OCI-LY1 (cell line): ENCODE measurements around the gene ENTPD8.

Experiments
- H2AFZ ChIP-seq: fragments of 200-600 bp; sonication (generic), shearing (Covaris generic); 2 replicates; pipeline ENCODE4 v1.6.0; 2014; ENCODE audit warnings: antibody characterized with exemption, mild to moderate bottlenecking, low read length
- H3F3A ChIP-seq: fragments of 200-600 bp; sonication (generic), shearing (Covaris generic); 2 replicates; pipeline ENCODE4 v1.6.0; 2014; ENCODE audit warnings: mild to moderate bottlenecking, antibody characterized with exemption, low read length, moderate library complexity; ENCODE audit not compliant: insufficient read depth
- H3K27ac ChIP-seq: fragments of 200-600 bp; sonication (generic); 2 replicates; pipeline ENCODE4 v1.5.1; 2014; ENCODE audit warnings: low read length, mixed run types, mild to moderate bottlenecking, low read depth; ENCODE audit not compliant: poor library complexity, severe bottlenecking
- H3K27me3 ChIP-seq: fragments of 200-600 bp; sonication (generic); 2 replicates; pipeline ENCODE4 v1.6.0; 2014; ENCODE audit warnings: antibody characterized with exemption, mild to moderate bottlenecking, low read length, moderate library complexity; ENCODE audit not compliant: insufficient read depth
- H3K36me3 ChIP-seq: fragments of 200-600 bp; sonication (generic); 2 replicates; pipeline ENCODE4 v1.6.1; 2014; ENCODE audit warnings: mild to moderate bottlenecking, antibody characterized with exemption, low read length, moderate library complexity, mixed read lengths; ENCODE audit not compliant: insufficient read depth
- H3K4me1 ChIP-seq: fragments of 200-600 bp; sonication (generic); 2 replicates; pipeline ENCODE4 v1.5.1; 2014; ENCODE audit warnings: mild to moderate bottlenecking, low read length, moderate library complexity; ENCODE audit not compliant: insufficient read depth, severe bottlenecking
- H3K4me2 ChIP-seq: fragments of 200-600 bp; sonication (generic), shearing (Covaris generic); 2 replicates; pipeline ENCODE4 v1.6.1; 2014; ENCODE audit warnings: low read length
- H3K4me3 ChIP-seq: fragments of 200-600 bp; sonication (generic); 2 replicates; pipeline ENCODE4 v1.5.1; 2014; ENCODE audit warnings: low read length, low read depth, mild to moderate bottlenecking, mixed read lengths; ENCODE audit not compliant: poor library complexity, severe bottlenecking
- H3K79me2 ChIP-seq: fragments of 200-600 bp; shearing (Covaris generic); 2 replicates; pipeline ENCODE4 v1.6.1; 2016; ENCODE audit warnings: mixed run types, low read length, mixed read lengths; ENCODE audit not compliant: insufficient read depth
- H3K9ac ChIP-seq: fragments of 200-600 bp; sonication (generic), shearing (Covaris generic); 2 replicates; pipeline ENCODE4 v1.6.1; 2014; ENCODE audit warnings: mild to moderate bottlenecking, low read length, mixed read lengths
- H3K9me2 ChIP-seq: fragments of 200-600 bp; sonication (generic), shearing (Covaris generic); 2 replicates; pipeline ENCODE4 v1.6.1; 2014; ENCODE audit warnings: low read depth, mild to moderate bottlenecking, low read length, mixed read lengths
- H3K9me3 ChIP-seq: fragments of 200-600 bp; shearing (Covaris generic); 2 replicates; pipeline ENCODE4 v1.6.1; 2014; ENCODE audit warnings: low read length, mixed read lengths
- H4K20me1 ChIP-seq: fragments of 200-600 bp; sonication (generic), shearing (Covaris generic); 2 replicates; pipeline ENCODE4 v1.6.0; 2016; ENCODE audit warnings: mild to moderate bottlenecking, low read length; ENCODE audit not compliant: insufficient read depth
- CTCF ChIP-seq: fragments of 200-600 bp; sonication (generic), shearing (Covaris generic); IDR thresholded peaks from 2 replicates; pipeline ENCODE4 v1.5.1; 2017; ENCODE audit warnings: mild to moderate bottlenecking, antibody characterized with exemption, low read length, moderate library complexity, mixed read lengths
- EZH2 ChIP-seq: fragments of 200-600 bp; sonication (generic), shearing (Covaris generic); IDR thresholded peaks from 2 replicates; pipeline ENCODE4 v1.8.0; 2017; ENCODE audit warnings: borderline replicate concordance, mixed run types, mild to moderate bottlenecking, antibody characterized with exemption, low read length, moderate library complexity, mixed read lengths

ENTPD8 gene

GRCh38 chr9:137488327-137488653, 47.1 kb upstream of the ENTPD8 start:
- no peaks in the 10 kb centered on the region for H3K36me3 ChIP-seq
- H3K79me2 ChIP-seq, result no peaks in the 10 kb centered on the region
- no peaks in the 10 kb centered on the region for H3K9me3 ChIP-seq
- no peaks in the 10 kb centered on the region for H3K27me3 ChIP-seq
- H3K9me2 ChIP-seq, result no peaks in the 10 kb centered on the region
- no peak overlapping the region for H3K27ac ChIP-seq
- no peak overlapping the region for H2AFZ ChIP-seq
- no peak overlapping the region for H3K4me3 ChIP-seq
- no peaks in the 10 kb centered on the region for H4K20me1 ChIP-seq
- TF ChIP-seq CTCF (no peak), EZH2 (no peak)
- no peak overlapping the region for H3K4me2 ChIP-seq
- no peaks in the 10 kb centered on the region for H3K4me1 ChIP-seq
- H3K9ac ChIP-seq, result no peak overlapping the region
- no peaks in the 10 kb centered on the region for H3F3A ChIP-seq

- Histone ChIP-seq H3K4me1 (no peaks in the 10 kb centered on the region), H4K20me1 (no peaks in the 10 kb centered on the region), H2AFZ (no peak overlapping the region), H3K4me3 (no peak overlapping the region), H3K9me2 (no peaks in the 10 kb centered on the region), H3K9ac (no peak overlapping the region), H3K4me2 (no peak overlapping the region), H3K79me2 (no peaks in the 10 kb centered on the region), H3K9me3 (no peaks in the 10 kb centered on the region), H3K27ac (no peak overlapping the region), H3K27me3 (no peaks in the 10 kb centered on the region), H3K36me3 (no peaks in the 10 kb centered on the region), H3F3A (no peaks in the 10 kb centered on the region)
- TF ChIP-seq EZH2, result no peak
- TF ChIP-seq CTCF, result no peak
These were observed 46.5 kb upstream of the ENTPD8 start for GRCh38 chr9:137487454-137488326.

DNA sequence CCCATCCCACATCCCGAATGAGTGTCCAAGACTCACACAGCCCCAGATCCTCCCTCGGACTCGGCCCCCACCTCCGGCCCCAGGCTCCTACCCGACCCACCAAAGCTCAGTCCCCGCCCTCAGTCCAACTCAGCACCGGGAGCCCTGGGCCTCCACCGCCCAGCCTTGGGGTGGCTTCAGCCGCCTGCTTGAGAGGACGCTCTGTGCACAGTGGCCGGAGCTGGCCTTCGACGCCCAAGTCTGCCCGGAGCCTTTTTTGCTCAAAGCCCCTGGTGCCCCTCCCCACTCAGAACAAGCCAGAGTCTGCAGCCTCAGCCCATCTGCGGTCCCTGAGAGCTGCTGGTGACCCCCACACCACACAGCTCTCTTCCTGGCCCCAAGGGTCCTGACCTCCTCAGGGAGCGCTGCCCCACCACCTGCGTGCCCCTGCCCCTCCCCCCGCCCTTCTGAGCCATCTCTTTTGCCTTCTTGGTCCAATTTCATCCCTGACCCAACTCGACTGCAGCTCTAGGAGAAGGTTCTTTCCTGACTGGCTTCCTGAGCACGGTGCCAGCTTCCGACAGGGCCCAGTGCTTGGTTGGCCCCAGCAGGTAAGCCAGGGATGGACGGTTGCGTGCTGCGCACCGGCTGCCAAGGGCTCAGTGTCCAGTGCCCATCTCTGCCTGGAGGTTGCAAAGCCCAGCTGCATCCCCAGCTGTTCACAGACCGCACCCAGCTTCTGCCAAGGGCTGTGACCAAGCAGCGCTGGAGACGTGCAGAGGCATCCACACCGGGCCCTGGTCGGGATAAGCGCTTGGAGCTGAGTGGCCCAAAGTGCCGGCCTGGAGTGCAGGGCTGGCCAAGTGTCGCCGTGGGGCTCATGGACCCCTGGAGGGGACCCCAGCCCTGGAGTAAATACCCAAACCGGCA, 45.6 kb upstream of the ENTPD8 start:
- H3K4me1 ChIP-seq, result no peaks in the 10 kb centered on the region
- TF ChIP-seq CTCF (no peak), EZH2 (no peak)
- H3K9me2 ChIP-seq, result no peaks in the 10 kb centered on the region
- H3K4me3 ChIP-seq, result no peak overlapping the region
- H3K79me2 ChIP-seq, result no peaks in the 10 kb centered on the region
- no peak overlapping the region for H3K9ac ChIP-seq
- no peaks in the 10 kb centered on the region for H3K9me3 ChIP-seq
- H3K4me2 ChIP-seq, result no peak overlapping the region
- H4K20me1 ChIP-seq, result no peaks in the 10 kb centered on the region
- H3K27me3 ChIP-seq, result no peaks in the 10 kb centered on the region
- H2AFZ ChIP-seq, result no peak overlapping the region
- no peak overlapping the region for H3K27ac ChIP-seq
- H3K36me3 ChIP-seq, result no peaks in the 10 kb centered on the region
- no peaks in the 10 kb centered on the region for H3F3A ChIP-seq
